Measurements from ENCODE around the gene PLLP.

The PLLP gene

DNA sequence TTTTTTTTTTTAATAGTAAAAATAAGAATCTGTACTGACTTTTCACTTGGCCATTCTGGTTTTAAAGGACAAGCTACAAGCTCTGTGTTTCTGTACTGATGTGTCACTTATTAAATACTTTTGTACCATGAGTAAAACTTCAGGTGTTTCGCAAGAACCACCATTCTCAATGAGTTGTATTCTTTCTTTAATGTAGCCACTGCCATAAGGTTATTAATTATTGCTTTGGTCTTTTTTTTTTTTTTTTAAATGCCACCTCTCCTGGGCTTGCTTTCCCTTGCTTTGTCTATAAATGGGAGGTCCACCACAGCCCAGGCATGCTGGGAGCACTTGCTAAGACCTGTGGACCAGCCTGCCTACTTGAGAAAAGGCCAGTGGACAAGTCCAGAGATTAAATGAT, 31.0 kb downstream of the PLLP start:
- DNase-seq = no peak

GRCh38 chr16:57252148-57252721, 32.2 kb downstream of the PLLP start:
- no peak for DNase-seq

GRCh38 chr16:57251352-57251751, 33.1 kb downstream of the PLLP start:
- DNase-seq = no peak

GRCh38 chr16:57245472-57246113, 38.9 kb downstream of the PLLP start:
- peak in 1 of 4 experiments; percentile 43 for DNase-seq

DNA sequence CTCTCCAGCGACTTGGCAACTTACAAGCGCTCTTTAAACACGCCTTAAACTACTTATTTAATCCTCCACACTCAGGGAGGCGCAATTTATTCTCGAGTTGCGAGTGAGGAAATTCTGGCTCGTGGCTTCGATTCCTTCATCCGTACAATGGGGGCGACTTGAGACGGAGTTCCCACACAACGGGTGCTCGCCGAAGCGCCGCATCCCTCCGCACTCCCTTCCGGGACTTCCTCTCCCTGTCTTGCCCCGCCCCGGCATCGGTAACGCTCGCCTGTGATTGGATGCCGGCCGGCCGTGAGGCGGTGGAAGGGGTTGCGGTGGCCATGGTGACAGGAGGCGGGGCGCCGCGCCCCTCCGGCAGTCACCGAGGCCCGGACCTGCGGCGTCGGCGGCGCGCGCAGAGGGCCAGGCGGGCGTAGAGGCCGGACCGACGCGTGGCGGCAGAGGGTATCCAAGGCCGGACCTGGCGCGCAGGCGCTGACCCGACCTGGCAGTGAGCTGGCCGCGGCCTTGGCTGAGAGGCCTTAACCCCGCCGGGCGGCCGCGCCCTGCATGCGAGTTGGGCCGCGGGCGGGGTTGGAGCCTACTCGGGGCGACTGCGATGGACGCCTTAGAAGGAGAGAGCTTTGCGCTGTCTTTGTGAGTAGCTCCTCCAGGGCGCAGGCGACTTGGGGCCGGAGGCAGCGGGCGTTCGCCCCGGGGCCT, 39.6 kb downstream of the PLLP start, which contains the start of gene ARL2BP:
Gene ARL2BP (plus strand): TSS at position 493 of the 705 bp plus-strand sequence. CDS start 109 bp downstream, at position 602.
- peak; percentile 87 to 96 (median 94) for DNase-seq

- DNase-seq = no peak
Measured at GRCh38 chr16:57244463-57244766, 40.1 kb downstream of the PLLP start.

- DNase-seq = no peak
Measured at GRCh38 chr16:57242650-57243049, 41.8 kb downstream of the PLLP start.

- no peak for DNase-seq
Measured at GRCh38 chr16:57240851-57241250, 43.6 kb downstream of the PLLP start.

GRCh38 chr16:57239107-57239506, 45.4 kb downstream of the PLLP start:
- DNase-seq = no peak

- DNase-seq = no peak
Measured at GRCh38 chr16:57238682-57239081, 45.8 kb downstream of the PLLP start.

DNA sequence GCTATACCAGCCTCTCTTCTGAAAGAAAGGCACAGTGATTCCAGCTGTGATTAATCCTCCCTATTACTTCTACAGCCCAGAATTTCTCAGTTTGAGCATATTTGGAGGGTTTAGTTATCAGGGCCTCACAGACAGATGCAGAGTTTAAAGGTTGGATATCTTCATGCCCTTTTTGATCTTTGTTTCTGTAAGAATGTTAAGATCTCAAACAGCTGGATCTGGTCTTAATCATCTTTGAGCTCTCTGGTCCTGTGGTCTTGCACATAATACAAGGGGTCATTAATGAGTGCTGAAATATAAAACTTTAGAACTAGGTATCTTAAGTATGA, 48.5 kb downstream of the PLLP start:
- no peak for DNase-seq

DNA sequence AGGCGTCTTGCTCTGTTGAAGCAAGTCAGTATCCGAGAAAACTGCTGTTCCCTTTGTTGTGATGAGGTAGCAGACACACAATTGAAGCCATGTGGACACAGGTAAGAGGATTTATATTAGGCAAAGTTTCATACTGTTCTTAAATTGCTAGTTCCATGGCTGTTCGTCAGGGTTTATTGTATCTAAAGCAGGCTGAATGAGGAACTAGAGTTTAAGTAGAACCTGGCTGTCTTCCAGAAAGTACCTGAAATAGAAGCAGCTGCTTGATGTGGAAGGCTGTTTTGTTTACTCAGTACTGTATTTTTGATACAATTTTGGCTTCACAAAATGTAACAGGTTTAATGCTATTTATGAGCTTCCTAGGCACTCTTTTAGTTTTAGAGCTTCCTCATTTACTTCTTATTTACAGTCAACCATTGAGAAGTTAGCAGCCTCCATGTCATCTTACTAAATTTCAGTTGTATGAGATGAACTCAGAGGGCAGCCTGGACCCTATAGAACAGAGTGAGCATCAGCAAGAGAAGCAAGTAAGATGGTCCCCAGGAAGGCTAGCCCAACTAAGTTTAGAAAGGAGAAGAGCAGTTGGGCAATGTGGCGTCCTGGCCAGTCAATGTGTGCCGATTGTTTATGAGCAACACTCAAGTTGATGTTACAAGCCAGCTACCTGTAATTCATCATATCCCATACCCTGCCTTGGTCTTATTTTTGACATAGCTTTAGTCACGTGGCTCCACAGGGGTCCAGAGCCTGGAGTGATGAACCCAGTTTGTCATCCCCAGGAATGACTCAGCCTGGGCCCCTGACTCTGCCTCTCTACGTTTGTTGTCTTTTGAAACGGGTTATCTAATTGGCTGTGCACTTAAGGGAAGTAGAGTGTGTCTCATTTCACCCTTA, 49.1 kb downstream of the PLLP start:
- no peak for DNase-seq

DNA sequence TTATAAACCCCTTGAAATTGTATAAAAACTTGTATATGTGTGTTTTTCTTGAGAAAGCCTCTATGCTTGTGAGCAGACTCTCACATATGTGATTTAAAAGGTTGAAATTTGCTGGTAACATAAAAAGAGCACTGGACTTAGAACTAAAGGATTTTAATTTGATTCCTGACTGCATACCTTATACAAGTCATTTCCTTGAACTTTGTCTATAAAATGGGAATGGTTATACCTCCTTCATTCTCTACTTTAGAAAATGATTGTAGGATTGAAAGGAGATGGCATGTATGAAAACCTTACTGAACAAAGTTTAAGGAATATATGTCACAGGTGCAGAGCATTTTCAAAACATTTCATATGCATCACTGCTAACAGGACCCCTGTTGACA, 49.8 kb downstream of the PLLP start:
- DNase-seq = no peak

DNA sequence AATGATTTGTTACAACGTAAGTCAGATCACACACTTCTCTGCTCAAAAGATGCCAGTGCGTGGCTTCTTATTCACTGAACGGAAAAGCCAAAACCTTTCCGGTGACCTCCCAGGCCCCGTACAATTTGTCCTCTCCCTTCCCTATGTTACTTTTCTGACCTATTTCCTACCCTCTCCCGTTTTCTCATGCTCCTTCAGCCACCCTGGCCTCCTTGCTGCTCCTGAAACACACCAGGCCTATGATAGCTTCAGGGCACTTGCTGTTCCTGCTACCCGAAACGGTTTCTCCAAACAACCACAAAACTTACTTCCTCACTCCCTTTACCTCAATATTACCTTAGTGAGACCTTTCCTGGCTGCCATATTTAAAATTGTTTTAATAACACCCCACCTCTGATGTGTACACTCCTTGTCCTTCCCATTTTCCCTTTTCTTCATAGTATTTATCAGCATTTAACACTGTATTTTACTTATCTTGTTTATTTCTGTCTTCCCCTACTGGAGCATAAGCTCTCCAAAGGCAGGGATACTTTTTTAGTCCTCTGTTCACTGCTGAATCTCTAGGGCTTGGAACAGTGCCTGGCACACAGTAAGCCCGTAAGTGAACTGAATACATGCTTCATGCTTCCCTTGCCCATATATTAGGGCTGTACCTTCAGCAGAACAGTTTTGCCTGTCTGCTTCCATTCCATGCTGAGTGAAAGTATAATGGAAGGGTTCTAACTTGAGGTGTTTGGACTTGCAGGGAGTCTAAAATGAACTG, 50.3 kb downstream of the PLLP start:
- DNase-seq = no peak

DNA sequence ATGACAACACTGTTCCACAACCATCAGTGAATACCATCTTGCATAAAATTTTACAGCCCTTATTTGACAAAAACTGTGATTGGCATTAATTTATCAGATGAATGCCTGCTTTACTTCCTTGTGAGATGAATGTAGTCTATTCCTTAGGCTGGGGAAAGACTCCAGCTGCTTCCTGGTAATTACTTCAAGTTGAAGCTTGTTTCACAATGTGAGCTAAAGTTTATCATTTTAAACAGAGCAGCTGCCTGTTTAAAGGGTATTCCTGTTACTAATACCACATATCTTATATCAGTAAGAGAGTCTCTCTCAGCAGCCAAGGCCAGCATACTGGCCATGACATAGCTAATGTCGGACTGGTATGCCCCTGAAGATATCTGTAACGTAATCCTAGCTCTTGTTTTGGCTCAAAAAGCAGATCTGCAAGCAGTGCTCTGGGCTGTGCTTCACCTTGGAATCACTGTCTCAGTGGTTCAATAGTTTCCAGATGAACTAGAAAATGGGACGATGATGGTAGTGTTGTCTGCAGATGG, 52.6 kb downstream of the PLLP start:
- no peak for DNase-seq

- DNase-seq = no peak
Measured at GRCh38 chr16:57229079-57229478, 55.4 kb downstream of the PLLP start.

GRCh38 chr16:57226701-57227621, 57.5 kb downstream of the PLLP start:
- no peak for DNase-seq

- DNase-seq = no peak
Measured at GRCh38 chr16:57225978-57226377, 58.5 kb downstream of the PLLP start.

GRCh38 chr16:57224651-57225335, 59.7 kb downstream of the PLLP start:
- DNase-seq = no peak

- DNase-seq = no peak
Measured at GRCh38 chr16:57223057-57223456, 61.4 kb downstream of the PLLP start.

- DNase-seq = no peak
Measured at GRCh38 chr16:57216968-57217367, 67.5 kb downstream of the PLLP start.
